ENCODE data around the gene SEC61A1.

GRCh38 chr3:128107834-128108233 lies 55.6 kb downstream of the SEC61A1 start:
- TF ChIP-seq CTCF (IDR thresholded peaks at IDR 0.05; ENCODE audit: low read length) (no peak), EZH2 (IDR thresholded peaks at IDR 0.05; ENCODE audit: borderline replicate concordance, low read length) (no peak)
